Activated CD4-positive, alpha-beta memory T cell treated with anti-CD3 and anti-CD28 coated beads, Interleukin-2, amount 10 ng/mL, durations not matched to agents 7 days and 5 days (primary cell): ENCODE data around the gene NKD1. TPM values are rescaled to one million over a fixed set of nuclear protein-coding genes. Genes with fewer than 3 reads are reported as not detected.

Experiments used
- CTCF ChIA-PET: fragments of 350-600 bp; sonication (Branson Sonifier 250); formaldehyde crosslinking; loops from one replicate; lab custom pipeline; 2021; ENCODE audit warnings: antibody characterized with exemption, inconsistent platforms; lab: Charles Lee
- POLR2A ChIA-PET: fragments of 350-600 bp; sonication (Branson Sonifier 250); formaldehyde crosslinking; loops from one replicate; lab custom pipeline; 2021; ENCODE audit warnings: antibody characterized with exemption; lab: Charles Lee
- DNase-seq: peaks from one replicate; pipeline ENCODE4 v3.0.0-alpha.2; 2020
- H3K27ac Mint-ChIP-seq: one replicate; pipeline ENCODE4 v1.8.0; 2021; ENCODE audit warnings: mild to moderate bottlenecking, mixed read lengths
- H3K27me3 Mint-ChIP-seq: one replicate; pipeline ENCODE4 v1.8.0; 2021; ENCODE audit warnings: mixed read lengths
- H3K36me3 Mint-ChIP-seq: one replicate; pipeline ENCODE4 v1.8.0; 2021; ENCODE audit warnings: low read depth, mixed read lengths
- H3K4me1 Mint-ChIP-seq: one replicate; pipeline ENCODE4 v1.8.0; 2021; ENCODE audit warnings: mixed read lengths
- H3K4me3 Mint-ChIP-seq: one replicate; pipeline ENCODE4 v1.8.0; 2021; ENCODE audit warnings: mild to moderate bottlenecking, mixed read lengths
- H3K9me3 Mint-ChIP-seq: one replicate; pipeline ENCODE4 v1.8.0; 2021; ENCODE audit warnings: mixed read lengths
- total RNA-seq, 2 experiments: library from RNA; stranded (reverse); gene quantifications; one replicate each; pipeline ENCODE4 v1.2.3, GENCODE V29; 2021

NKD1 gene
- total RNA-seq, 2 experiments from 2014 or later, result 0.95 to 1.9 TPM

GRCh38 chr16:50688083-50688482 is 139.9 kb downstream of the NKD1 start:
- ChIA-PET POLR2A (interaction anchor here (5.7 to 9.1 kb wide), 2 partner anchors 9 to 57 kb away, joined by 53 to 164 read pairs; no protein-coding TSS in a partner anchor), CTCF (interaction anchor here (1.2 kb wide), 1 partner anchor 9 kb away, joined by 5 read pairs; no protein-coding TSS in a partner anchor)
- DNase-seq, result no peak
- peaks cover 2% of the 10 kb centered on the region for H3K36me3 Mint-ChIP-seq
- no peak overlapping the region for H3K27ac Mint-ChIP-seq
- no peak overlapping the region for H3K4me3 Mint-ChIP-seq
- H3K4me1 Mint-ChIP-seq, result peaks cover 51% of the 10 kb centered on the region
- no peaks in the 10 kb centered on the region for H3K9me3 Mint-ChIP-seq
- peaks cover 7% of the 10 kb centered on the region for H3K27me3 Mint-ChIP-seq

DNA sequence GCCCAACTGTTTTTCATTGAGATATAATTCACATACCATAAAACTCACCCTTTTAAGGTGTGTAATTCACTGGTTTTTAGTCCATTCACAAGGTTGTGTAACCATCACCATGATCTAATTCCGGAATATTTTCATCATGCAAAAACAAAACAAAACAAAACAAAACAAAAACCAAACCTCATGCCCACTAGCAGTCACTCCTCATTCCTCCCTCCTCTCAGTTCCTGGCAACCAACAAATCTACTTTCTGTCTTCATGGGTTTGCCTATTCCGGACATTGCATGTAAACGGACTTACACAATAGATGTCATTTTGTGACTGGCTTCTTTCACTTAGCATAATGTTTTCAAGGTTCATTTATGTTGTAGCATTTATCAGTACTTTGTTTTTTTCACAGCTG is 140.7 kb downstream of the NKD1 start:
- ChIA-PET CTCF (no interaction called here), POLR2A (no interaction called here)
- Mint-ChIP-seq H3K36me3 (peaks cover 2% of the 10 kb centered on the region), H3K9me3 (no peaks in the 10 kb centered on the region), H3K27ac (no peak overlapping the region), H3K4me1 (peaks cover 45% of the 10 kb centered on the region), H3K4me3 (no peak overlapping the region), H3K27me3 (peaks cover 7% of the 10 kb centered on the region)
- DNase-seq, result no peak

DNA sequence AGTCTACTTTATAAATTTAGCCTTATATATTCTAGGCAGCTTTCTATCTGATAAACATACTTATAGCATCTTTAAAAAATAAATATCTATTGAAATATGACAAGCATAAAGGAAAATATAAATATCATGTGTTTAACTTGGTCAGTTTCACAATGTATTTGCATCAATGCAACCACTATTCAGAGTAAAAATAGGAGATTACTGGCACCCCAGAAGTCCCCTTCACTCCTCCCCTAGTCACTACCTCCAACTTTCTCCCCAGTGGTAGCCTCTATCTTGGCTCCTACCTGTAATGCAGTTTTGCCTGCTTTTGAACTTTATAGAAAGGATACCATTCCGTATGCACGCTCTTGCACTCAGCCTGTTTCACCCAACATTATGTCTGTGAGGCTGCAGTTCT is 142.0 kb downstream of the NKD1 start:
- H3K36me3 Mint-ChIP-seq, result peaks cover 12% of the 10 kb centered on the region
- ChIA-PET POLR2A (interaction anchor here (1.4 kb wide), 1 partner anchor 9 kb away, joined by 4 read pairs; the partner anchor contains the start of gene SNX20), CTCF (interaction anchor here (1.4 kb wide), 1 partner anchor 23 kb away, joined by 4 read pairs; no protein-coding TSS in a partner anchor)
- H3K4me3 Mint-ChIP-seq, result no peak overlapping the region
- no peak for DNase-seq
- H3K27ac Mint-ChIP-seq, result no peak overlapping the region
- H3K9me3 Mint-ChIP-seq, result no peaks in the 10 kb centered on the region
- H3K4me1 Mint-ChIP-seq, result peaks cover 45% of the 10 kb centered on the region
- peaks cover 7% of the 10 kb centered on the region for H3K27me3 Mint-ChIP-seq

DNA sequence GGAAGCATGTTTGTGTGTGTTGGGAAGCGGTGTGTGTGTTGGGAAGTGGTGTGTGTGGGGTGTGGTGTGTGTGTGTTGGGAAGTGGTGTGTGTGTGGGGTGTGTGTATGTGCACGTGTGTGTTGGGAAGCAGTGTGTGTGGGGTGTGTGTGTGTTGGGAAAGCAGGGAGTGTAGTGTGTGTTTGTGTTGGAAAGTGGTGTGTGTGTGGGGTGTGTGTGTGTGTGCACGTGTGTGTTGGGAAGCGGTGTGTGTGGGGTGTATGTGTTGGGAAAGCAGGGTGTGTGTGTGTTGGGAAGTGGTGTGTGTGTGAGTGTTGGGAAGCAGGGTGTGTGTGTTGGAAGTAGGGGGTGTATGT is 144.4 kb downstream of the NKD1 start:
- Mint-ChIP-seq H3K27ac (peak overlapping the region; percentile 8), H3K36me3 (peaks cover 18% of the 10 kb centered on the region)

DNA sequence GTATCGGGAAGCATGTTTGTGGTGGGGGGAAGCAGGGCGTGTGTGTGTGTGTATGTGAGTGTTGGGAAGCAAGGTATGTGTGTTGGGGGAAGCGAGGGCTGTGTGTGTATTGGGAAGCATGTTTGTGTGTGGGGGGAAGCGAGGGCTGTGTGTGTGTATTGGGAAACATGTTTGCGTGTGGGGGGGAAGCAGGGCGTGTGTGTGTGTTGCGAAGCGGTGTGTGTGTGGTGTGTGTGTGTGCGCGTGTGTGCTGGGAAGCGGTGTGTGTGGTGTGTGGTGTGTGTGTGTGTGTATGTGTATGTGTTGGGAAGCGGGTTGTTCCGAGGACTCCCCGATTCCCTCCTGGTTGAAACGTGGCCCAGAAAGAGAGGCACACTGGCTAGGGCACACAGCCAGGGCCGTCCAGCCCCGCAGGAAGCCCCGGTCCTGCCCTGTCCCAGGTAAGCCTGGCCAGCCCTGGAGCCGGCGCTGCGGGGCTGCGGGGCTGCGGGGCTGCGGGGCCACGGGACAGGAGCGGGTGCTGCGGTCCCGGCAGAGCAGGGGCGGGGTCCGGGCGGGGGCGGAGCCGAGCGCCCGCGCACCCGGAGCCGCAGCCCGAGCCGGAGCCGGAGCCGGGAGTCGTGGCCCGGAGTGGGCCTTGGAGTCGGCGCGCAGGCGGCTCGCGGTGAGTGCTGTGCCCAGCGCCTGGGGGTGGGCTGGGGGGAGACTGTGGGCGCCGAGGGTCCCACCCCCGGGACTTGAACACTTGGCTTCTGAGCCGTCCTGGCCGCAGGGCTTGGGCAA is 145.0 kb downstream of the NKD1 start, which contains the start of gene NOD2:
TSS of gene NOD2 (plus strand) at position 608 of the 783 bp plus-strand sequence. CDS start 5,890 bp downstream, outside the sequence.
- Mint-ChIP-seq H3K27me3 (peaks cover 7% of the 10 kb centered on the region), H3K27ac (peak within 1 kb of the TSS; percentile 65), H3K36me3 (peaks cover 23% of the 10 kb centered on the region), H3K4me1 (peaks cover 59% of the 10 kb centered on the region), H3K9me3 (no peaks in the 10 kb centered on the region), H3K4me3 (peak within 1 kb of the TSS; percentile 87)
- ChIA-PET CTCF (no interaction called here), POLR2A (interaction anchor here (6.8 to 8.1 kb wide), 2 partner anchors 9 to 51 kb away, joined by 93 to 164 read pairs; partner anchors contain the start of genes CYLD and SNX20)
- peak; percentile 56 for DNase-seq

More for the DNA sequence above, 144.4 kb downstream of the NKD1 start:
- ChIA-PET POLR2A (no interaction called here), CTCF (no interaction called here)
- Mint-ChIP-seq H3K4me1 (peaks cover 54% of the 10 kb centered on the region), H3K9me3 (no peaks in the 10 kb centered on the region), H3K27me3 (peaks cover 7% of the 10 kb centered on the region), H3K4me3 (peak overlapping the region; percentile 68)
- DNase-seq, result no peak

GRCh38 chr16:50694206-50694605 is 146.0 kb downstream of the NKD1 start:
- peak overlapping the region; percentile 65 for H3K27ac Mint-ChIP-seq
- no peak for DNase-seq
- no peaks in the 10 kb centered on the region for H3K9me3 Mint-ChIP-seq
- H3K27me3 Mint-ChIP-seq, result peaks cover 4% of the 10 kb centered on the region
- POLR2A ChIA-PET, result interaction anchor here (1.4 to 8.1 kb wide), 3 partner anchors 9 to 50 kb away, joined by 5 to 164 read pairs (median 93); partner anchors contain the start of genes CYLD and SNX20
- CTCF ChIA-PET, result interaction anchor here (0.9 to 1.1 kb wide), 2 partner anchors 9 to 13 kb away, joined by 3 to 4 read pairs; partner anchors contain the start of gene SNX20
- H3K4me1 Mint-ChIP-seq, result peaks cover 64% of the 10 kb centered on the region
- peaks cover 27% of the 10 kb centered on the region for H3K36me3 Mint-ChIP-seq
- peak overlapping the region; percentile 87 for H3K4me3 Mint-ChIP-seq

DNA sequence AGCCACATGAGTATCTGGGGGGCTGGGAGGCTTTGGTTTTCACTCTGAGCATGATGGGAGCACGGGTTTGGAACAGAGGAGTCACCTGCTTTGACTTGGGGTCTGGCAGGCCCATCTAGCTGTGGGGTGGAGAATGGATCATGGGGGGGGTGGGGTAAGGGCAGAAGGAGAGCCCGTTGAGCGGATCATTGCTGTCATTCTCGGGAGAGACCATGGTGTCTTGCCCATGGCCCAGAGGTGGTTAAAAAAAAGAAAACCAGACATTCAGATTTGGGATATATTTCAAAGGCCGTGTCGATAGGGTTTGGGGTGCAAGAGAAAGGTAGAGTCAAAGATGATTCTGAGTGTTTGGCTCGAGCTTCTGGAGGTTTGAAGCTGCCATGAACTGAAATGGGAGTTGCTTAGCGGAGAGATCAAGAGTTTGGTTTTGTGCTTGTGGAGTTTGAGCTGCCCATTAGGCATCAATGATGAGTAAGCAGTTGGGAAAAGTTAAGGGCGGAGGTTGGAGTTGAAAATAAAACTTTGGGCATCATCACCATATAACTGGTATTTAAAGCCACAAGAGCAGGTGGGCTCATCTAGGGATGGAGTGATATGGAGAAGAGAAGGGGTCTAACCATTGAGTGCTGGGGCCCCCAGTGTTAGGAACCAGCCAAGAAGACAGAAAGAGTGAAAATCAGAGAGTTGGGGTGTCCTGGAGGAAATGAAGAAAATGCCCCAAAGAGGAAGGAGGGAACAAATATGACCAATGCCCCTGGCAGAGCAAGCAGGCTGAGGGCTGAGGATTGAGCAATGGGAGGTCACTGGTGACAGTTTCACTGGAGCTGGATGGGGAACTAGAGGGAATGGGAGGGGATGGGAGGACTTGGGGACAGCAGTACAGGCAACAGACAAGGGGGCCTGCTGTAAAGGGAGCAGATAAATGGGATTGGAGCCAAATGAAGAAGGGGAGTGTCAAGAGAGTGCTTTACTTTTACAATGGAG is 147.1 kb downstream of the NKD1 start:
- peaks cover 75% of the 10 kb centered on the region for H3K4me1 Mint-ChIP-seq
- peak overlapping the region; percentile 87 for H3K4me3 Mint-ChIP-seq
- peaks cover 35% of the 10 kb centered on the region for H3K36me3 Mint-ChIP-seq
- ChIA-PET CTCF (interaction anchor here (0.6 to 1.5 kb wide), 8 partner anchors 10 to 111 kb away, joined by 3 to 5 read pairs (median 4); partner anchors contain the start of gene SNX20), POLR2A (interaction anchor here (1.4 to 8.1 kb wide), 3 partner anchors 8 to 49 kb away, joined by 5 to 164 read pairs (median 93); partner anchors contain the start of genes CYLD and SNX20)
- no peak for DNase-seq
- peak overlapping the region; percentile 81 for H3K27ac Mint-ChIP-seq
- peaks cover 4% of the 10 kb centered on the region for H3K27me3 Mint-ChIP-seq
- no peaks in the 10 kb centered on the region for H3K9me3 Mint-ChIP-seq

- peaks cover 3% of the 10 kb centered on the region for H3K27me3 Mint-ChIP-seq
- peak overlapping the region; percentile 87 for H3K4me3 Mint-ChIP-seq
- H3K27ac Mint-ChIP-seq, result peak overlapping the region; percentile 81
- H3K36me3 Mint-ChIP-seq, result peaks cover 44% of the 10 kb centered on the region
- POLR2A ChIA-PET, result interaction anchor here (1.0 to 8.1 kb wide), 5 partner anchors 12 to 68 kb away, joined by 3 to 164 read pairs (median 33); partner anchors contain the start of genes CYLD and SNX20
- H3K9me3 Mint-ChIP-seq, result peaks cover 1% of the 10 kb centered on the region
- CTCF ChIA-PET, result interaction anchor here (0.7 to 1.5 kb wide), 10 partner anchors 9 to 110 kb away, joined by 3 to 7 read pairs (median 4); partner anchors contain the start of gene SNX20
- peaks cover 82% of the 10 kb centered on the region for H3K4me1 Mint-ChIP-seq
- DNase-seq, result no peak
Measured at GRCh38 chr16:50696126-50696525, 147.9 kb downstream of the NKD1 start.

DNA sequence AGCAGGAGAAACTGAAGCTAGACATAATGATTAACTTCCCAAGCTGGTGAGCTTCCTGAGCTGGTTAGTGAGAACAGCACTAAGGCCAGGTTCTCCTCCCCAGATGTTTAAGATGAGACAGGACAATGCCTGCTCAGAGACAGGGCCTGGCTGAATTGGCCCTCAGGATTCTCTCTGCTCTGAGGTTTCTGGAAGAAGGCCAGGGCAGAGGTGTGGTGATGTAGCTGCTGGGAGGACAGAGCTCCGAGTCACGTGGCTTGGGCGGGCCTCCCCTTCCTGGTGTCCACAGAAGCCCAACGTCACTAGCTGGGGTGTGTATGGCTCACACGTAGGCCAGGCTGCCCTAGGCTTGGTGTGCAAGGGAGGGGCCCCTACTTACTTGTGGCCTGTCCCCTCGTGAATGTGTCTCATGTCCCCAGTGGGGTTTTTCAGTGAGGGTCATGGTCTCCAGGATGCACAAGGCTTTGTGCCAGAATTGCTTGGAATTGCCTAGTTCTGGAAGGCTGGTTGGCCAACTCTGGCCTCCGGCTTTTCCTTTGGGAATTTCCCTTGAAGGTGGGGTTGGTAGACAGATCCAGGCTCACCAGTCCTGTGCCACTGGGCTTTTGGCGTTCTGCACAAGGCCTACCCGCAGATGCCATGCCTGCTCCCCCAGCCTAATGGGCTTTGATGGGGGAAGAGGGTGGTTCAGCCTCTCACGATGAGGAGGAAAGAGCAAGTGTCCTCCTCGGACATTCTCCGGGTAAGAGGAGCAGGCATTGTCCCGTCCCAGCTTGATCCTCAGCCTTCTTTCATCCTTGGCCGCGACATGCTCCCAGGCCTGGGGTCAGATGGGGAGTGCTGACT is 148.6 kb downstream of the NKD1 start:
- Mint-ChIP-seq H3K9me3 (peaks cover 4% of the 10 kb centered on the region), H3K4me3 (peak overlapping the region; percentile 87), H3K27ac (peak overlapping the region; percentile 81), H3K4me1 (peaks cover 84% of the 10 kb centered on the region), H3K36me3 (peaks cover 50% of the 10 kb centered on the region), H3K27me3 (peaks cover 3% of the 10 kb centered on the region)
- CTCF ChIA-PET, result interaction anchor here (0.7 to 2.0 kb wide), 12 partner anchors 9 to 110 kb away, joined by 3 to 7 read pairs (median 4); partner anchors contain the start of gene SNX20
- DNase-seq, result peak; percentile 84
- POLR2A ChIA-PET, result interaction anchor here (1.0 to 8.1 kb wide), 5 partner anchors 13 to 67 kb away, joined by 3 to 164 read pairs (median 33); partner anchors contain the start of genes CYLD and SNX20

DNA sequence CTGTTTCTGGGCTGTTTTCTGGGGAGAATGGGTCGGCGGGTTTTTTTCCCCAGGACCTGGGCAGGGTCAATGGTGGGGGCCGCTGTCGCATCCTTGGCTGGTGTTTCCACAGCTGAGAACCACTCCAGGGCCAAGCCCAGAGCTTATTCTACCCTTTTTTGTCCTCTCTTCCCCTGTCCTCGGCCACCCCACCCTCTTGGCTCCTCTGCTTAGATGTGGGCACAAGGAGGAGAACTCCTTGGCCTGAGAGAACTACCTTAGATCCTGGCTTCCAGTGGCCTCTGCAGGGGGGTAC is 149.2 kb downstream of the NKD1 start:
- ChIA-PET CTCF (interaction anchor here (0.5 to 3.2 kb wide), 10 partner anchors 10 to 823 kb away, joined by 3 to 23 read pairs (median 4); no protein-coding TSS in a partner anchor), POLR2A (interaction anchor here (0.8 to 8.1 kb wide), 5 partner anchors 12 to 47 kb away, joined by 3 to 164 read pairs (median 33); partner anchors contain the start of genes CYLD and SNX20)
- Mint-ChIP-seq H3K27me3 (peaks cover under 1% of the 10 kb centered on the region), H3K27ac (peak overlapping the region; percentile 81), H3K36me3 (peaks cover 54% of the 10 kb centered on the region), H3K4me3 (peak overlapping the region; percentile 85), H3K4me1 (peaks cover 82% of the 10 kb centered on the region), H3K9me3 (peaks cover 4% of the 10 kb centered on the region)
- no peak for DNase-seq
